NAMALWA (cell line): ENCODE results near the gene TAF6L.
"Not testable (repeated sequence)": the region's sequence is repeated elsewhere in the genome, so short reads cannot be mapped to it uniquely, and the experiment has no call there.

Experiments used
- DNase-seq: peaks from one replicate; pipeline ENCODE4 v3.0.0-alpha.2; 2015; ENCODE audit warnings: low spot score

TAF6L gene

DNA sequence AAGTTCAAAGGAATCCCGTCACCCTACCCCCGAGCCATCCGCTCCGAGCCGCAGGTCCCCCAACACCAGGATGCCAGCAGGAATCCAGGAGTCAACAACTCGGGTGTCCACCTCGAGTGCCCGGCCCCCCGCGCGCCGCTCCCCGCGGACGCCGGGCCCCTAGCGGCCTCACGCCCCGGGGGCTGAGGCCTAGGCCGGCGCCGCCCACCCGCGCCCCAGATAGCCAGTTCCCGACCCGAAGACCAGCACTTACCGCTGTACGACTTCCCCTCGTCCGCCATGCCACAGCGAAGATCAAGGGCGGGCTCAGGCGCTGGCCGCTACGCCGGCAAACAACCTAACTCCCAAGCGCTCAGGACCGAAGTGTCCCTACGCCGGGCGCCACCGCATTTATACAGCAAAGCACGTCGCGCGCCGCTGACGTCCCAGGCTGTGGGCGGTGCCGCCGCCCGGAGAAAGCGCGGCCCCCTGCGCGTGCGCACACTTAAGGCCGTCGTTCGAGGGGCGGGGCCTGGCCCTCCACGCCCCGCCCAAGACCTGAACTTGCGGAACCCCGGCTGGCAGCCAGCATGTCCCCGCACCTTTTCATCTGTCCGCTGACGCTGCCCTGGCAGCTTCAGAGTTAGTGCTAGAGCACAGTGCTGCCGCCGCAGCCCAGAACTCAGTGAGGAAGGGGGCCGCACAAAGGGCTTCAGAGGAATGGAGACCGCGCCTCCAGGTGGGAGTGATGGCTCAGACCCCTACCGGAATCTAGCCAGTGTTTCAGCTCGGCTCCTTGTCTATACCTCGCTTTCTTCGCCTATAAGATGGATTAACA, 34.1 kb downstream of the TAF6L start, which contains the start of gene NXF1:
TSS of gene NXF1 (minus strand) at position 365 of the 817 bp plus-strand sequence. CDS start at position 281, 84 bp downstream.
- DNase-seq = peak; percentile 96

DNA sequence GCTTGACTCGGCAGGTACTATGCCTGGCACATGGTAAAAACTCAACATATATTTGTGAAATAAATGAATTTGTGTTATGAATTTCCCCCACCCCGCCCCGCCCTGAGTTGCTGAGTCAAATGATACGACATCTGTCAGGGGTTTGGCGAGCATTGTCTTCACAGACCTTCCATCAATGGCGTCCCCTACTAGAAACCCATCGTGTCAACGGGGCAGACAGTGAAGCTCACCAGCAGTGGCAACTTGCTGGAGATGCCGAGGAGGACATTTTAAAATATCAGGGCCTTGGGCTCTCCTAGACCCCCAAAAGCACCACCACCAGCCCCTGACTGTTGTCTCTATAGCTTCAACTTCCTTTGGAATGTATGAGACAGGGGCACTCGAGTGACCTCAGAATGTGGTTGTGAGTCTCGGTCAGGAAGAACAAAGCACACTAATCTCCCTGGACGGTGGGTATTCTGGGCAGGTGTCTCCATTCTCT, 34.8 kb downstream of the TAF6L start:
- no peak for DNase-seq

DNA sequence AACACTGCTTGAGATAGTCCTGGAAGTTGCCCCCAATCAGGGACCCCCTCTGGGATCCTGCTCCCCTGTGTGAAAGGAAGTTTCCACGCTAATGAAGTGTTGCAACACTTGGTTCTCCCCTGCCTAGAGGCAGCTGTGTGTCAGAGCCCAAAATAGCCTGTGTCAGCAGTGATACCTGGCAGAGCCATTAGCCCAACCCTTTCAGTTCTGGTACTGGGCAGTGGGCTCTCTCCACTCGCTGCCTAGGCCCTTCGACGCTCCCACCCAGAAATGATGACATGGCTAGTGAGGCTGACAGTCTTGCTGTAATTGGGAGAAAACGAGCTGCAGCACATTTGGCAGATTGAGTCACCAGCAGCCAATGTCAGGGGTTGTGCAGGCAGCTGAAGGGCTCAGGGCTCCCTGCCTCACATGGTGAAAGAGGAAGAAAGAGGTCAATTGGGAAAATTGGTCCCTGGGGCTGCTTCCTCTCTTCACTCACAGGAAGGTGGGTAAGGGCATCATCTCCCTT, 35.5 kb downstream of the TAF6L start:
- peak; percentile 58 for DNase-seq

DNA sequence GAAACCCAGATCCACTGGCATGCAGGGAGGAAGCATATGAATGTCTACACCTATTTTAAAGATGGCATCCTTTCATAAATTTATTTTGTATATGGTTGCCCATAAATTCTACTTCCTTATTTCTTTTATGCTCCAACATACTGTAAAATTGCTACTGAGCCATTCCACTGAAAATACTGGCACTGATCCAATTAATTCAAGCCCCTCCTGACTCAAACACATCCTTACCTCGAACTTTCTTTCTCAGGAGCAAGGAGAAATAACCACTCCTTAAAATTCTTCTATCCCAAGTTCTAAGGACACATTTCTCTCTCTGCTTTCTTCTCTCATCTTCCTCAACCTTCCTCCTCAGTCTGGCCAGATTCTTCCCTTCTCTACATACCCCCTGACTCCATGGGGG, 39.6 kb downstream of the TAF6L start:
- no peak for DNase-seq

DNA sequence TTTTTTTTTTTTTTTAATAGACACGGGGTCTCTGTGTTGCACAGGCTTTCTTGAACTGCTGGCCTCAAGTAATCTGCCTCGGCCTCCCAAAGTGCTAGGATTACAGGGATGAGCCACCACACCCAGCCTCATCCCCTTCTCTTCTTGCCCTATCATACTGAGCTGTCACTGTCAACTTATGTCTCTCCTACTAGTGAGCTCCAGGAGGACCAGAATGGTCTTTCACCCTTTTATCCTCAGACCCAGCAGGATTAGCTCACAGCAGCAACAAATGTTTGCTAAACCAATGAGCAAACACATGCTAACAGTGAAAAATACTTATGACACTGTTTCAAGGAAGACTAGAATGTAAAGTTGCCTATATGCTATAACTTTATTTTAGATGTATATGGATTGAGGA, 40.5 kb downstream of the TAF6L start:
- DNase-seq = no peak

DNA sequence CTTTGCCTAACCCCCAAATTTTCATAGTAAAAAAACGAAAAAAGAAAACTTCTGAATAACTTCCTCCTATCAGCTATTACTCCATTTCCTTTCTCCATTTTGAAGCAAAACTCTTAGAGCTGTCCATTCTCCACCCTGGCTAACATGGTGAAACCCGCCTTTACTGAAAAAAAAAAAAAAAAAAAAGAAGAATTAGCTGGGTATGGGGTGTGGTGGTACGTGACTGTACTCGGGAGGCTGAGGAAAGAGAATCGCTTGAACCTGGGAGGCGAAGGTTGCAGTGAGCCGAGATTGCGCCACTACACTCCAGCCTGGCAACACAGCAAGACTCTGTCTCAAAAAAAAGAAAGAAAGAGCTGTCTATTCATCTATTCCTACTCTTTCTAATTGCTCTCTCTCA, 45.4 kb downstream of the TAF6L start:
- no peak for DNase-seq

DNA sequence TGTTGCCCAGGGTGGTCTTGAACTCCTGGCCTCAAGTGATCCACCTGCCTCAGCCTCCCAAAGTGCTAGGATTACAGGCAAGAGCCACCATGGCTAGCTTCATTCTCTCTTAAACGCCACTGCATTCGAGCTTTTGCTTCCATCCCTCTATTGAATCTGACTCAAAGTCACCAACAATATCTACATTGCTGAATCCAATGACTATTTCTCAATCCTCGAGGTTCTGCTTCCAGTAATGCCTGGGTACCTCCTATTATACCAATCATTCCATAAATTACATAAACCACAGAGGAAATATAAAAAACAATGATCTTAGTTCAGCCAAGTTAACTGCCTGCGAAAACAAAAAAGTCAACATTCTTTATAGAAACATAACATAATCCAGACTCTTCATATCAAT, 45.9 kb downstream of the TAF6L start:
- DNase-seq = no peak

DNA sequence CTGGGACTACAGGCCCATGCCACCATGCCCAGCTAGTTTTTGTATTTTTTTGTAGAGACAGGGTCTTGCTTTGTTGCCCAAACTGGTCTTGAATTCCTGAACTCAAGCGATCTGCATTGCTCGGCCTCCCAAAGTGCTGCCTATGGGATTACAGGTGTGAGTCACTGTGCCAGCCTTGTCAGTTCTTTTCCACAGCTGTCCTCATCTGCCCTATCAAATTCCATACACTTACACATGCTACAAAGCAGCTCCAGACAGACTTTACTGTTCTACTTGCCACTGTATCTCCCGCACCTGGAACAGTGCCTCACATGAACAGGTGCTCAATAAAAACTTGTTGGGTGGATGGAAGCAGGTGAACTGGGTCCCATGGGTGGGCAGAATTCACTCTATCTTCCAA, 52.5 kb downstream of the TAF6L start:
- DNase-seq = no peak

DNA sequence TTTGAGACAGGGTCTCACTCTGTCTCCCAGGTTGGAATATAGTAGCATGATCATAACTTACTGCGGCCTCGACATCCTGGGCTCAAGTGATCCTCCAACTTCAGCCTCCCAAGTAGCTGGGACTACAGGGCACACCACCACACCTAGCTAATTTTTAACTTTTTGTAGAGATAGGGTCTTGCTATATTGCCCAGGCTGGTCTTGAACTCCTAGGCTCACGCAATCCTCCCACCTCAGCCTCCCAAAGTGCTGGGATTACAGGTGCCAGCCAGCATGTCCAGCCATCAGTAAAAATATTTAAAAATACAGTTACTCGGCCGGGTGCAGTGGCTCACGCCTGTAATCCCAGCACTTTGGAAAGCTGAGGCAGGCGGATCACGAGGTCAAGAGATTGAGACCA, 56.9 kb downstream of the TAF6L start:
- DNase-seq = not testable (repeated sequence)

DNA sequence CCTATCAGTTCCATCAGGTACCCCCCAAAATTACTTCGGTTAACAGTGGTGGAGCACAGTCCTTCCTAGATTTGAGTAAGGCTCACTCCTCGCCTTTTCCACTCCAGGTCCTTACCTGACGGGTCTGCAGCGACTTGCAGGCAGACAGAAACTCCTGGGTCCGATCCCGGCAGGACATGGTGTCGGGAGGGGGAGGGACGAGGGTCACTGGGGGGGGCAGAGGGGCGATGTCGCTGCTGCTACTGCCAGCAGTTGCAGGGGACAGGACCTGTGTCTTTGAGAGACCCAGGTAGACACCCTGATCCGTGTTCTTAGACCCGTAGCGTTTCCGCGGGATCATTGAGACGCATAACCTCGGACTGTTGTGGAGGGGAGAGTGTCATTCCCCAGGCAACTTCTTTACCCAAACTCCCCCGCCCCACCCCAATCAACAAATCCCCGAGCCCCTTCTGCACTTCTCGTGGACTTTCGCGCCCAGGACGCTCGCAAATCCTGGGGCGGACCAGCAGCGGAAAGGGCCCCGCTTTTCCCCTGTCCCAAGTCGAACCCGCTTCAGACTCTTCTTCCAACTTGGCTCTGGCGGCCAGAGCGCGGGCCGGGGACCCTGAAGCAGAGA, 59.8 kb downstream of the TAF6L start:
- DNase-seq = no peak

DNA sequence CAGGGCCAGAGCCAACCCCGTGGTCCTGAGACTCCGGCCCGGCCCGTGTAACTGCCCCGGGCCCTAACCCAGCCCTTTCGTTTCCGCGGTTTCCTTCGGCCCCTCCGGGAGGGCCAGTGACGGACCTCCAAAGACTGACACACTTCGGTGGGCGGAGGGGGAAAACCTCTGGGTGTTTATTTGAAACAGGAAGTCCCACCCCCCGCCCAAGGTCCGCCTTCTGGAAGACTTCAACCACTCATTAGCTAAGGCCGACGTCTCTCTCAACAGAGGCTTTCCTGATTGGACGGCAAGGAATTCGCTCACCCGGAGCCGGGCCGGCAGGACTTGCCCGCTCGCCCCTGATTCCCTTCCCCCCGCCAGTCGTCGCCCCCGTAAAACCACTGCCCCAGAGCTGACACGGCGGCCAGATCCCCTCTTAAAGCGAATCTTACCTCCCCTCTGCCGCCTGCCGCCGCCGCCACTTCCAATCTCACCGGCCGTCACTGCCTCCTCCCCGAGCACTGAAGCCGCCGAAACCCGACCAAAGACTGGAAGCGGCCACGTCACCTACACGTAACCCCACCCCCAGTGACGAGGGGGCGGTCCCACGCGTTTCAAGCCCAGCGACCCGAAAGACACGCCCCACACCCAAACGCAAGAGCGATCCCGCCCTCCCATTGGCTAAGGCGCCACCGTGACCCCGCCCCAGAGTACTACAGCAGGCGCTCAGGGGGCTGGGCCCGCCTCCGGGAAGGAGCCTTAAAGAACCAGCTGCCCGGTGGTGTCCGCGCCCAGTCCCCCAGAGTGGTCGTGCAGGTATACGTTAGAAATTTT, 60.5 kb downstream of the TAF6L start, which contains the start of gene STX5:
TSS of gene STX5 (minus strand) at position 532 of the 816 bp plus-strand sequence. CDS start 808 bp downstream, outside the sequence.
- peak; percentile 98 for DNase-seq

DNA sequence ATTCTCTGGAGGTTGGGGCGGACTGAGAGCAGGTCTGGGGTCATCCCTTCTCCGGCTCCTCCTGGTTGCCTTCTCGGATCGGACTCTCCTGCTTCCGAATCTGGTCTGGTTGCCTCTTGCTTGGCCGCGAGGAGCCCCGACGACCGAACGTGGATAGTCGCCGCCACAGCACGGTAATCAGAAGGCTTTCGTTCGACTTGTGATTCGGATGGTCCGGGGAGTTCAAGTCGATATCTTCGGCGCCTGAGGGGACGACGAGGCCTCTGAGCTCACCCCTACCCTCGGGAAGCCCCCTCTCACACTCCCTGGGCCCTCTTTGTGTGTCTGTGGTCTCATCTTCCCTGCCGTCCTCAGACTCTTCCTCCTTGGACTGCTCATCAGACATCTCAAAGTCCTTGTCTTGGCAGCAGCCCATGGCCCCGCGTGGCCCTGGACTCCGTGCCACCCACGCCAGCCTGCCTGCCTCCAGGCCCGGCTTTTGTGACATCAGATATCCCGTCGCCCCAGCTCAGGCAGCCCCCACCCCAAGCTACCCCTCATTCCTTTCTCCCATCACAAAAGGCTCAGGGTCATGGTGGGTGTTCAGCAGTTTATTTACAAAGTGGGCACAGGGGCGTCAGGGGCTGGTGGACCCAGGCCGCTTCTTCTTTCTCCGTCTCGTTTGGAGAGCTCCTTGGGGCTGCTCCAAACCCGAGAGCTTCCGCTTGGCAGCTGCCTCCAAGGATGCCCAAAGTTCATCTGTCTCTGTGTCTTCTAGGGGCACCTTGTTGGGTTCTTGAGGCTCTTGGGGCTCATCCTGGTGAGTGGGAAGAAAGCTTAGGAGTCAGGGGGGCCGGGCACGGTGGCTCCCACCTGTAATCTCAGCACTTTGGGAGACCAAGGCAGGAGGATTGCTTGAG, 61.4 kb downstream of the TAF6L start, which contains the start of gene TEX54:
TSS of gene TEX54 (minus strand) at position 506 of the 899 bp plus-strand sequence.
- no peak for DNase-seq

DNA sequence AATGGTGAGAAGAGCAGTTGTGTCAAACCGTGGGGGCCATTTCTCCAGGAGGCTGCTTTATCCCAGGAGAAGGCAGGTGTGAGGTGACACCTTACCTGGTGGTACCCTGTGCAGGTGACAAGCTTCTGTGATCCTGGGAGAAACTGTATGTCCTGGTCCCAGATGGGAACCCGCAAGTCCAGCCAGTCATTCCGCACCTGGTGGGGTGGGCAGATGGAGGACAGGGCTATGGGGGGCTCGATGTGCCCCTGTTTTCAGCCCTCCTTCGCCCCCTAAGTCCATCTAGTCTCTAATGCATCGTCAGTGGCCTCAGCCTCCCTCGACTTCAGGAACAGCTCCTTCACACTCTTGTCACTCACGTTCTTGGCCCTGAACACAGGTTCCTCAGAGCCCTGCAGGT, 64.1 kb downstream of the TAF6L start:
- DNase-seq = no peak
